Inferior parietal cortex (tissue), 1 donor: ENCODE results near the gene ASF1B.

Experiments used
- DNase-seq: peaks from one replicate; pipeline ENCODE4 v3.0.0-alpha.2; 2016; ENCODE audit errors: extremely low spot score

ASF1B gene

GRCh38 chr19:14088634-14089411 lies 47.6 kb downstream of the ASF1B start:
- no peak for DNase-seq

GRCh38 chr19:14086098-14086497 lies 50.3 kb downstream of the ASF1B start:
- DNase-seq: no peak

- no peak for DNase-seq
Measured at GRCh38 chr19:14085309-14085995, 50.9 kb downstream of the ASF1B start, which contains the start of gene C19orf67. Gene C19orf67 (minus strand): TSS chr19:14085783. CDS start chr19:14085627, 156 bp downstream.

- DNase-seq: no peak
Measured at GRCh38 chr19:14082675-14082960, 53.8 kb downstream of the ASF1B start.

- no peak for DNase-seq
Measured at GRCh38 chr19:14081797-14082674, 54.4 kb downstream of the ASF1B start.

GRCh38 chr19:14080887-14081796 lies 55.2 kb downstream of the ASF1B start:
- DNase-seq: peak; percentile 100

- no peak for DNase-seq
Measured at GRCh38 chr19:14078411-14078810, 58.0 kb downstream of the ASF1B start.

GRCh38 chr19:14073925-14074838 lies 62.2 kb downstream of the ASF1B start:
- DNase-seq: peak; percentile 45

- DNase-seq: peak; percentile 50
Measured at GRCh38 chr19:14073261-14073924, 63.0 kb downstream of the ASF1B start.

- DNase-seq: peak; percentile 25
Measured at GRCh38 chr19:14072535-14073260, 63.7 kb downstream of the ASF1B start, which contains the start of gene MISP3. Gene MISP3 (plus strand): TSS chr19:14072786. CDS start chr19:14073310, 524 bp downstream.

GRCh38 chr19:14070268-14071050 lies 65.9 kb downstream of the ASF1B start:
- no peak for DNase-seq
